ENCODE results near the gene TRMO. TPM values are rescaled to one million over a fixed set of nuclear protein-coding genes. Genes with fewer than 3 reads are reported as not detected.

The TRMO gene
- total and polyA plus RNA-seq, 2 donors (not counting 1 experiment from before 2014, with no cell fraction given): 12.9 to 15.8 TPM

GRCh38 chr9:97911528-97911927, 10.8 kb downstream of the TRMO start:
- TF ChIP-seq EZH2 (IDR thresholded peaks at IDR 0.05; ENCODE audit: low read length, missing control alignments) (no peak), CTCF (conservative IDR thresholded peaks at IDR 0.05 in 1 of 2, IDR thresholded peaks at IDR 0.05 in 1 of 2; ENCODE audit: low read depth in 1 of 2, low read length in 2 of 2) (no peak)
- Histone ChIP-seq H3K4me1 (ENCODE audit: control insufficient read depth, extremely low read depth, insufficient read depth, low read length) (no peaks in the 10 kb centered on the region), H4K20me1 (ENCODE audit: control insufficient read depth, extremely low read depth, insufficient read depth, low read length) (no peaks in the 10 kb centered on the region), H2AFZ (ENCODE audit: low read length) (no peak overlapping the region), H3K9me3 (ENCODE audit: control insufficient read depth, insufficient read depth, low read depth, low read length) (no peaks in the 10 kb centered on the region), H3K9ac (ENCODE audit: insufficient read depth, low read length) (no peak overlapping the region), H3K27ac (ENCODE audit: insufficient read depth, low read length) (no peak overlapping the region), H3K4me3 (replicated peaks in 1 of 4; ENCODE audit: control extremely low read depth in 1 of 4, insufficient read depth in 1 of 4, low read depth in 3 of 4, low read length in 4 of 4) (no peak overlapping the region), H3K4me2 (ENCODE audit: extremely low read depth, insufficient read depth, low read length) (no peak overlapping the region), H3K79me2 (ENCODE audit: control insufficient read depth, insufficient read depth, low read length) (no peaks in the 10 kb centered on the region), H3K36me3 (ENCODE audit: control insufficient read depth, insufficient read depth, low read length) (peaks cover 1% of the 10 kb centered on the region), H3K27me3 (ENCODE audit: control insufficient read depth, insufficient read depth, low read length) (no peaks in the 10 kb centered on the region)
- DNase-seq (ENCODE audit: low read depth in 2 of 2): no peak

GRCh38 chr9:97910357-97910756, 11.9 kb downstream of the TRMO start:
- H3K4me3 ChIP-seq (replicated peaks in 1 of 4; ENCODE audit: control extremely low read depth in 1 of 4, insufficient read depth in 1 of 4, low read depth in 3 of 4, low read length in 4 of 4): no peak overlapping the region
- H3K79me2 ChIP-seq (ENCODE audit: control insufficient read depth, insufficient read depth, low read length): no peaks in the 10 kb centered on the region
- H3K9me3 ChIP-seq (ENCODE audit: control insufficient read depth, insufficient read depth, low read depth, low read length): no peaks in the 10 kb centered on the region
- no peaks in the 10 kb centered on the region for H3K4me1 ChIP-seq (ENCODE audit: control insufficient read depth, extremely low read depth, insufficient read depth, low read length)
- no peak overlapping the region for H3K4me2 ChIP-seq (ENCODE audit: extremely low read depth, insufficient read depth, low read length)
- H3K36me3 ChIP-seq (ENCODE audit: control insufficient read depth, insufficient read depth, low read length): peaks cover 1% of the 10 kb centered on the region
- H4K20me1 ChIP-seq (ENCODE audit: control insufficient read depth, extremely low read depth, insufficient read depth, low read length): no peaks in the 10 kb centered on the region
- no peak for TF ChIP-seq EZH2 (IDR thresholded peaks at IDR 0.05; ENCODE audit: low read length, missing control alignments)
- no peak for TF ChIP-seq CTCF (conservative IDR thresholded peaks at IDR 0.05 in 1 of 2, IDR thresholded peaks at IDR 0.05 in 1 of 2; ENCODE audit: low read depth in 1 of 2, low read length in 2 of 2)
- no peak overlapping the region for H3K9ac ChIP-seq (ENCODE audit: insufficient read depth, low read length)
- no peaks in the 10 kb centered on the region for H3K27me3 ChIP-seq (ENCODE audit: control insufficient read depth, insufficient read depth, low read length)
- no peak overlapping the region for H3K27ac ChIP-seq (ENCODE audit: insufficient read depth, low read length)
- H2AFZ ChIP-seq (ENCODE audit: low read length): no peak overlapping the region
- DNase-seq (ENCODE audit: low read depth in 2 of 2): no peak

- DNase-seq (ENCODE audit: low read depth in 2 of 2): no peak
- Histone ChIP-seq H2AFZ (ENCODE audit: low read length) (no peak overlapping the region), H3K27me3 (ENCODE audit: control insufficient read depth, insufficient read depth, low read length) (no peaks in the 10 kb centered on the region), H3K4me2 (ENCODE audit: extremely low read depth, insufficient read depth, low read length) (no peak overlapping the region), H3K79me2 (ENCODE audit: control insufficient read depth, insufficient read depth, low read length) (no peaks in the 10 kb centered on the region), H3K9ac (ENCODE audit: insufficient read depth, low read length) (no peak overlapping the region), H3K4me1 (ENCODE audit: control insufficient read depth, extremely low read depth, insufficient read depth, low read length) (no peaks in the 10 kb centered on the region), H3K9me3 (ENCODE audit: control insufficient read depth, insufficient read depth, low read depth, low read length) (no peaks in the 10 kb centered on the region), H3K27ac (ENCODE audit: insufficient read depth, low read length) (no peak overlapping the region), H4K20me1 (ENCODE audit: control insufficient read depth, extremely low read depth, insufficient read depth, low read length) (no peaks in the 10 kb centered on the region), H3K4me3 (replicated peaks in 1 of 4; ENCODE audit: control extremely low read depth in 1 of 4, insufficient read depth in 1 of 4, low read depth in 3 of 4, low read length in 4 of 4) (no peak overlapping the region), H3K36me3 (ENCODE audit: control insufficient read depth, insufficient read depth, low read length) (peaks cover 1% of the 10 kb centered on the region)
- TF ChIP-seq CTCF (conservative IDR thresholded peaks at IDR 0.05 in 1 of 2, IDR thresholded peaks at IDR 0.05 in 1 of 2; ENCODE audit: low read depth in 1 of 2, low read length in 2 of 2) (no peak), EZH2 (IDR thresholded peaks at IDR 0.05; ENCODE audit: low read length, missing control alignments) (no peak)
Observed at GRCh38 chr9:97908705-97909104, 13.6 kb downstream of the TRMO start.
